GM10266 (cell line): ENCODE results near the gene PPCS.

Experiments used
- DNase-seq: peaks from one replicate; pipeline ENCODE4 v3.0.0; 2012; ENCODE audit errors: extremely low spot score
- CTCF ChIP-seq: IDR thresholded peaks from 2 replicates; pipeline ENCODE4 v1.5.1; 2012; ENCODE audit warnings: mild to moderate bottlenecking, low read depth; ENCODE audit not compliant: control insufficient read depth, insufficient read depth; ENCODE audit errors: missing control alignments

Gene PPCS

GRCh38 chr1:42450061-42450460 lies 6.3 kb upstream of the PPCS start:
- no peak for DNase-seq
- TF ChIP-seq CTCF: no peak

GRCh38 chr1:42453386-42453785 lies 3.0 kb upstream of the PPCS start:
- no peak for DNase-seq

GRCh38 chr1:42454403-42454802 lies 1.9 kb upstream of the PPCS start:
- DNase-seq: no peak
- no peak for TF ChIP-seq CTCF

More at GRCh38 chr1:42453386-42453785, 3.0 kb upstream of the PPCS start:
- TF ChIP-seq CTCF: no peak

- peak; percentile 68 for DNase-seq
- no peak for TF ChIP-seq CTCF
Observed at GRCh38 chr1:42456754-42457089, 379 bp downstream of the PPCS start.

- TF ChIP-seq CTCF: no peak
Observed at GRCh38 chr1:42461196-42461595, 4.9 kb downstream of the PPCS start.

GRCh38 chr1:42462828-42463763 lies 6.8 kb downstream of the PPCS start, which contains the start of gene CCDC30:
CCDC30 (plus strand) TSS chr1:42463286; CDS start chr1:42480552, 17,266 bp downstream.
- DNase-seq: peak; percentile 96

More at GRCh38 chr1:42461196-42461595, 4.9 kb downstream of the PPCS start:
- DNase-seq: no peak

More at GRCh38 chr1:42462828-42463763, 6.8 kb downstream of the PPCS start, which contains the start of gene CCDC30:
- no peak for TF ChIP-seq CTCF
